A549 (cell line): ENCODE results near the gene CPT1A.

Experiments used
- CTCF ChIP-seq: fragments of >200 bp; sonication (Bioruptor Twin); formaldehyde crosslinking; IDR thresholded peaks from 3 replicates; pipeline ENCODE4 v1.5.1; 2016
- HOXA7 ChIP-seq: fragments of 250-450 bp; sonication (Bioruptor Pico); IDR thresholded peaks from 2 replicates; pipeline ENCODE4 v1.5.0; 2020; ENCODE audit warnings: mild to moderate bottlenecking, moderate library complexity
- JUN ChIP-seq, 2 experiments: fragments of >200 bp; sonication (Bioruptor Twin); formaldehyde crosslinking; IDR thresholded peaks; 2 replicates in 1 of 2; 3 replicates in 1 of 2; pipeline ENCODE4 v1.6.1; 2016 to 2017
- MAFK ChIP-seq: fragments of 450-650 bp; IDR thresholded peaks from 2 replicates; pipeline ENCODE4 v1.6.1; 2014; ENCODE audit not compliant: partially characterized antibody
- MAZ ChIP-seq: fragments of 150-350 bp; IDR thresholded peaks from 2 replicates; pipeline ENCODE4 v1.6.1; 2014; ENCODE audit warnings: antibody characterized with exemption, low read depth, low read length, borderline replicate concordance
- MYC ChIP-seq: IDR thresholded peaks from 2 replicates; pipeline ENCODE4 v1.6.1; 2012; ENCODE audit warnings: mild to moderate bottlenecking, inconsistent platforms, low read length, improper control_type of control experiment, borderline replicate concordance
- POLR2A ChIP-seq: IDR thresholded peaks from 2 replicates; pipeline ENCODE4 v1.6.1; 2012; ENCODE audit warnings: mild to moderate bottlenecking, low read length
- SREBF2 ChIP-seq: fragments of 450-650 bp; IDR thresholded peaks from 2 replicates; pipeline ENCODE4 v1.6.1; 2014; ENCODE audit warnings: mild to moderate bottlenecking, moderate library complexity
- TP53 ChIP-seq: fragments of 250-450 bp; sonication (Bioruptor Pico); IDR thresholded peaks from 2 replicates; pipeline ENCODE4 v1.5.0; 2021; ENCODE audit warnings: mild to moderate bottlenecking, moderate library complexity
- USF2 ChIP-seq: fragments of 450-650 bp; IDR thresholded peaks from 2 replicates; pipeline ENCODE4 v1.6.1; 2014; ENCODE audit warnings: antibody characterized with exemption
- ZC3H11A ChIP-seq: fragments of 450-650 bp; IDR thresholded peaks from 2 replicates; pipeline ENCODE4 v1.6.1; 2014; ENCODE audit warnings: antibody characterized with exemption, mild to moderate bottlenecking

- TF ChIP-seq MAZ (no peak), USF2 (no peak), JUN (IDR thresholded peaks at IDR 0.05) (no peak), CTCF (no peak), TP53 (CRISPR knock-in tag) (no peak), POLR2A (no peak), SREBF2 (no peak), HOXA7 (CRISPR knock-in tag) (no peak), MYC (no peak), ZC3H11A (no peak), MAFK (no peak)
Measured at GRCh38 chr11:68835749-68836148, 6.0 kb downstream of the CPT1A start.
